Measurements from ENCODE around the gene ACAN.

- TF ChIP-seq, protein P1, sequence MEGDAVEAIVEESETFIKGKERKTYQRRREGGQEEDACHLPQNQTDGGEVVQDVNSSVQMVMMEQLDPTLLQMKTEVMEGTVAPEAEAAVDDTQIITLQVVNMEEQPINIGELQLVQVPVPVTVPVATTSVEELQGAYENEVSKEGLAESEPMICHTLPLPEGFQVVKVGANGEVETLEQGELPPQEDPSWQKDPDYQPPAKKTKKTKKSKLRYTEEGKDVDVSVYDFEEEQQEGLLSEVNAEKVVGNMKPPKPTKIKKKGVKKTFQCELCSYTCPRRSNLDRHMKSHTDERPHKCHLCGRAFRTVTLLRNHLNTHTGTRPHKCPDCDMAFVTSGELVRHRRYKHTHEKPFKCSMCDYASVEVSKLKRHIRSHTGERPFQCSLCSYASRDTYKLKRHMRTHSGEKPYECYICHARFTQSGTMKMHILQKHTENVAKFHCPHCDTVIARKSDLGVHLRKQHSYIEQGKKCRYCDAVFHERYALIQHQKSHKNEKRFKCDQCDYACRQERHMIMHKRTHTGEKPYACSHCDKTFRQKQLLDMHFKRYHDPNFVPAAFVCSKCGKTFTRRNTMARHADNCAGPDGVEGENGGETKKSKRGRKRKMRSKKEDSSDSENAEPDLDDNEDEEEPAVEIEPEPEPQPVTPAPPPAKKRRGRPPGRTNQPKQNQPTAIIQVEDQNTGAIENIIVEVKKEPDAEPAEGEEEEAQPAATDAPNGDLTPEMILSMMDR (conservative IDR thresholded peaks at IDR 0.05) = no peak
- TF ChIP-seq EZH2 (IDR thresholded peaks at IDR 0.05; ENCODE audit: low read depth) = no peak
Measured at GRCh38 chr15:88818920-88819319, 15.7 kb downstream of the ACAN start.

All from PC-9 (cell line).